ENCODE data around the gene PCGF5. TPM values are rescaled to one million over a fixed set of nuclear protein-coding genes. Genes with fewer than 3 reads are reported as not detected.

PCGF5 gene
- total and polyA plus RNA-seq, 8 donors = 19.7 to 47.2 (median 21.4) TPM

DNA sequence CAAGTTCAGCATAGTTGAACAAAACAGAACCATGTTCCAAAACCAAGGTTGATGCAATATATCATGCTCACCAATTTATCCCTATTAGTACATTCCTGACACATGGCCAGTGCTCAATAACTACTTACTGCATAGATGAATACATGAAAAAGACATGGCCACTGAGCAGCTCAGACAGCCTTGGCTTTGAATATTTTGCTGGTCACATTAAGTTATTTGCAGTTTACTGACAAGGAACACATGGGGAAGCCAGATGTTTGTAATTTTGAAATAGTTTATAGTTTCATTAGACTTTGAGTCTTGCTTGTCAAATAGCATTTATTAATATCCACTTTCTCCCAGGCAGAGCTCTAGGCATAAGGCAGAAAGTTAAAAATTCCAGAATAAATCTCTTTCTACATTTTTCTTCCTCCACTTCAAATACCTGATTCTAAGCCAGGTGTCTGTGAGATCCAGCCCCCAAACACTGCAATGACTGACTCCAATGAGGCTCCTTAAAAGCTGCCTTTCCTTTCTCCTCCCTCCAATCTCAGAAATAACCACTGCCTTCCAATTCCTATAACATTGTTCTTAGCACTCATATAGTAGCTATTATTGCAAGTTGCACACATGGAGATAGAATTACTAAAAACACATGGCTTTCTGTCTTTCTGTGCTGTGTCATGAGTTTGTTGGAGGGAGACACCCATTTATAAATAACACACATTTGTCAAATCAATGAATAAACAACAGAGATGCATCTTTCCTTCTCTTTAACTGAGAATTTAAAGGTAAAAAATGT, 91.3 kb downstream of the PCGF5 start:
- Histone ChIP-seq H3K4me3 (no peak overlapping the region), H3K9me3 (no peaks in the 10 kb centered on the region), H3K27ac (peak overlapping the region in 1 of 2 donors; percentile 8), H3K4me1 (no peaks in the 10 kb centered on the region), H3K36me3 (no peaks in the 10 kb centered on the region), H3K27me3 (no peaks in the 10 kb centered on the region)
- intact Hi-C loops (cut with DNase I) = no loop called here
- ATAC-seq = peak; percentile 32
- DNase-seq = peak in 2 of 4 donors; percentile 54 to 64
- TF ChIP-seq CTCF (IDR thresholded peaks at IDR 0.05) = no peak

GRCh38 chr10:91312382-91312733, 91.9 kb downstream of the PCGF5 start:
- intact Hi-C loops (cut with DNase I) = no loop called here
- peak overlapping the region in 1 of 2 donors; percentile 8 for H3K27ac ChIP-seq
- ATAC-seq = no peak
- no peaks in the 10 kb centered on the region for H3K9me3 ChIP-seq
- no peak for DNase-seq
- no peaks in the 10 kb centered on the region for H3K27me3 ChIP-seq
- TF ChIP-seq CTCF (IDR thresholded peaks at IDR 0.05) = no peak
- no peak overlapping the region for H3K4me3 ChIP-seq
- no peaks in the 10 kb centered on the region for H3K36me3 ChIP-seq
- H3K4me1 ChIP-seq = no peaks in the 10 kb centered on the region

DNA sequence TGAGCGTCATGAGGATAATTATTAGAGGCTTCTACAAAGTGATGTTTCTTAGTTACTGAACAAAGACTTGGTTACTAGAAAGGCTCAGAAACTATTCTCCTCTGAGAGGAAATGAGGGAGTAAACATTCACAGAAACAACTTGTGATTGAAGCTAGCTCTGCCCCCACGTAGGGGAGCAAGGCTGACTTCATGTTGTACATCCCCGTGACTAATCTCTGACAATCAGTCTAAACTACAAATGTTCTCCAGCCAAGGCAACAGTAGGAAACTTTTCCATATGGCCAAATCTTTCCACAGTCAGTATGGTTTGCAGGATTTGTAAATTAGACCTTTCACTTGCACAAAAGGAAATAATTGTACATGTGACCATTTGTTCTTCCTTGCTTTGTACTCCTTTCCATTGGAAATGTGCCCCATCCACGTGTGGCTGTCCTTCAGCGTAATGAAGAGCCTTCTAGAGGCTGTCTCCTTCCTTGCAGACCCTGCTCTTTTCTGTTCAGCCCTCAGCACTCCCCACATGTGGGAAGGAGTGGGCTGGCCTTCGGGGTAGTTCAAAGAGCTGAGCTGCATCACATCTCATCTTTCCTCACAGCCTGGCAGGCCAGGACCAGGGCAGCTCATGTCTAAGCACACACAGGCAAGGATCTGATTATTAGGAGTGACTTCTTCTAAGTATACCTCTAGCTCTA, 93.5 kb downstream of the PCGF5 start:
- Histone ChIP-seq H3K9me3 (no peaks in the 10 kb centered on the region), H3K27ac (peak overlapping the region; percentile 21 to 28), H3K27me3 (no peaks in the 10 kb centered on the region), H3K4me1 (no peaks in the 10 kb centered on the region), H3K4me3 (no peak overlapping the region), H3K36me3 (no peaks in the 10 kb centered on the region)
- peak; percentile 62 for ATAC-seq
- no peak for TF ChIP-seq CTCF (IDR thresholded peaks at IDR 0.05)
- intact Hi-C loops (cut with DNase I) = no loop called here
- DNase-seq = peak in 1 of 4 donors; percentile 35

DNA sequence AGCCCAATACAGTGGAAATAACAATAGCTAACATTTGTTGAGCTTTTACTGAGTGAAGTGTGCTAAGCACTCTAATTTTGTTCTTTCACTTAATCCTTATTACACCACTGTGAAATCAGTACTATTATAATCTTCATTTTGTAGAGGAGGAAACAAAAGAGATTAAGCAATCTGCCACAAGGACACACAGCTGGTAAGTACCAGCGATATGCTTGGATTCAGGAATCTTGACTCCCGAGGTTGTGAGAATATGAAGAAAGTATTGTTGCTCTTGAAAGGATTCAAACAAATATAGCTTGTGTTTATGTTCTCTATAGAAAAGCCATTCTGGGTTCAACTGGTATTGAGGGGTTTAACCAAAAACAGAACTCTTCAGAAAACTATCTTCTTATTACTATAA, 96.0 kb downstream of the PCGF5 start:
- intact Hi-C loops (cut with DNase I) = no loop called here

More for the DNA sequence above, 96.0 kb downstream of the PCGF5 start:
- H3K4me3 ChIP-seq = no peak overlapping the region
- ATAC-seq (no peak), DNase-seq (no peak)
- no peaks in the 10 kb centered on the region for H3K27me3 ChIP-seq
- no peak overlapping the region for H3K27ac ChIP-seq
- no peaks in the 10 kb centered on the region for H3K36me3 ChIP-seq
- H3K9me3 ChIP-seq = no peaks in the 10 kb centered on the region
- no peak for TF ChIP-seq CTCF (IDR thresholded peaks at IDR 0.05)
- H3K4me1 ChIP-seq = no peaks in the 10 kb centered on the region

All from left lung (tissue), 10 donors.